Measurements from ENCODE around the gene HSD17B12.
A peak's percentile ranks its signal among the peaks of the same experiment; 100 is the strongest.

The HSD17B12 gene

GRCh38 chr11:43874738-43875137, 194.2 kb downstream of the HSD17B12 start:
- no peak for DNase-seq

- no peak for DNase-seq
Observed at GRCh38 chr11:43879789-43880639, 199.5 kb downstream of the HSD17B12 start.

GRCh38 chr11:43880640-43881159, 200.2 kb downstream of the HSD17B12 start, which contains the start of gene ALKBH3:
Gene ALKBH3, plus strand, starts transcription at chr11:43880831. Its CDS starts 1,822 bp downstream, at chr11:43882653.
- peak in 1 of 2 experiments; percentile 69 for DNase-seq

GRCh38 chr11:43892851-43893250, 212.3 kb downstream of the HSD17B12 start:
- DNase-seq, result no peak

GRCh38 chr11:43894546-43894945, 214.0 kb downstream of the HSD17B12 start:
- no peak for DNase-seq

- no peak for DNase-seq
Observed at GRCh38 chr11:43895601-43896000, 215.1 kb downstream of the HSD17B12 start.

- DNase-seq, result no peak
Observed at GRCh38 chr11:43898574-43898973, 218.0 kb downstream of the HSD17B12 start.

GRCh38 chr11:43899094-43899493, 218.6 kb downstream of the HSD17B12 start:
- DNase-seq, result no peak

GRCh38 chr11:43901551-43901950, 221.0 kb downstream of the HSD17B12 start:
- DNase-seq, result no peak

GRCh38 chr11:43903078-43903477, 222.5 kb downstream of the HSD17B12 start:
- DNase-seq, result no peak

GRCh38 chr11:43903969-43904368, 223.4 kb downstream of the HSD17B12 start:
- no peak for DNase-seq

GRCh38 chr11:43904742-43905535, 224.4 kb downstream of the HSD17B12 start:
- no peak for DNase-seq

GRCh38 chr11:43905813-43906241, 225.3 kb downstream of the HSD17B12 start:
- no peak for DNase-seq
